VCaP (cell line): ENCODE results near the gene HGS.
"Not testable (repeated sequence)": the region's sequence is repeated elsewhere in the genome, so short reads cannot be mapped to it uniquely, and the experiment has no call there.

Experiments used
- H3K27ac ChIP-seq: fragments of 450-650 bp; 2 replicates; pipeline ENCODE4 v1.5.1; 2017
- CTCF ChIP-seq: fragments of 450-650 bp; conservative IDR thresholded peaks from 2 replicates; pipeline ENCODE4 v1.5.1; 2017; ENCODE audit warnings: mild to moderate bottlenecking, moderate library complexity

The HGS gene

GRCh38 chr17:81667754-81668153, 16.1 kb upstream of the HGS start:
- no peak for TF ChIP-seq CTCF
- peak overlapping the region; percentile 93 for H3K27ac ChIP-seq

GRCh38 chr17:81672504-81672903, 11.3 kb upstream of the HGS start:
- H3K27ac ChIP-seq = no peak overlapping the region
- no peak for TF ChIP-seq CTCF

GRCh38 chr17:81672954-81673353, 10.9 kb upstream of the HGS start:
- H3K27ac ChIP-seq = no peak overlapping the region
- no peak for TF ChIP-seq CTCF

GRCh38 chr17:81673561-81674258, 10.1 kb upstream of the HGS start:
- no peak for TF ChIP-seq CTCF
- no peak overlapping the region for H3K27ac ChIP-seq

- TF ChIP-seq CTCF = peak; percentile 86
- not testable (repeated sequence) for H3K27ac ChIP-seq
Observed at GRCh38 chr17:81675515-81676221, 8.1 kb upstream of the HGS start.

- TF ChIP-seq CTCF = no peak
- H3K27ac ChIP-seq = no peak overlapping the region
Observed at GRCh38 chr17:81676906-81677305, 6.9 kb upstream of the HGS start.

GRCh38 chr17:81680150-81680549, 3.7 kb upstream of the HGS start:
- TF ChIP-seq CTCF = no peak
- H3K27ac ChIP-seq = no peak overlapping the region
